GM12878 (cell line): ENCODE results near the gene MEAK7. TPM values are rescaled to one million over a fixed set of nuclear protein-coding genes. Genes with fewer than 3 reads are reported as not detected.
"Not testable (repeated sequence)": the region's sequence is repeated elsewhere in the genome, so short reads cannot be mapped to it uniquely, and the experiment has no call there.

Source experiments
- ATAC-seq: fragments of 200-7000 bp; cut with Tn5 transposase; 3 replicates; pipeline ENCODE4 v1.9.1; 2020; ENCODE audit warnings: mild to moderate bottlenecking, moderate library complexity
- BruUV-seq: library from RNA; stranded (reverse); fragments of 400-500 nt; replicated peaks from 2 replicates; lab custom pipeline; 2021; lab: Mats Ljungman, UMichigan
- CTCF ChIA-PET: fragments of 300-600 bp; sonication (Branson Sonifier 250); formaldehyde crosslinking; extraction: SDS; loops from one replicate; lab custom pipeline; 2021; ENCODE audit warnings: inconsistent platforms; lab: Yijun Ruan, JAX
- POLR2A ChIA-PET: fragments of 350-600 bp; formaldehyde crosslinking; extraction: SDS; loops from one replicate; lab custom pipeline; 2021; ENCODE audit warnings: inconsistent platforms; lab: Charles Lee
- RAD21 ChIA-PET: fragments of 300-600 bp; sonication (Branson Sonifier 250); formaldehyde crosslinking; loops from one replicate; lab custom pipeline; 2023; ENCODE audit warnings: antibody characterized with exemption; ENCODE audit not compliant: unreplicated experiment; lab: Charles Lee
- SMC1A ChIA-PET: fragments of 300-600 bp; sonication (Branson Sonifier 250); formaldehyde crosslinking; loops from one replicate; lab custom pipeline; 2023; ENCODE audit not compliant: unreplicated experiment, uncharacterized antibody; lab: Charles Lee
- DNase-seq: peaks from one replicate; pipeline ENCODE4 v3.0.0-alpha.2; 2011; ENCODE audit warnings: low read depth, low spot score
- FAIRE-seq: peaks from 3 replicates; lab custom pipeline; 2011; peaks lifted over from hg19 to GRCh38; lab: Jason Lieb, UNC
- H2AFZ ChIP-seq: 2 replicates; pipeline ENCODE4 v1.6.0; 2011; ENCODE audit warnings: low read depth, low read length, control low read depth; ENCODE audit not compliant: control insufficient read depth
- H3K27ac ChIP-seq: 2 replicates; pipeline ENCODE4 v1.5.1; 2011; ENCODE audit warnings: control low read depth; ENCODE audit not compliant: control insufficient read depth, insufficient read depth
- H3K27me3 ChIP-seq, 2 experiments: replicated peaks in 1 of 2; 2 replicates each; pipeline versions ENCODE4 v1.6.0 to v1.6.1; 2011; ENCODE audit warnings: low read length in 1 of 2; ENCODE audit not compliant: control insufficient read depth in 2 of 2, insufficient read depth in 2 of 2
- H3K36me3 ChIP-seq, 2 experiments: 2 replicates each; pipeline ENCODE4 v1.5.1; 2011; ENCODE audit warnings: low read length in 1 of 2; ENCODE audit not compliant: control insufficient read depth in 2 of 2, insufficient read depth in 2 of 2
- H3K4me1 ChIP-seq: 2 replicates; pipeline ENCODE4 v1.6.1; 2011; ENCODE audit warnings: mild to moderate bottlenecking, low read length, moderate library complexity, mixed read lengths; ENCODE audit not compliant: control insufficient read depth, insufficient read depth
- H3K4me2 ChIP-seq: 2 replicates; pipeline ENCODE4 v1.6.0; 2011; ENCODE audit warnings: control low read depth; ENCODE audit not compliant: control insufficient read depth, insufficient read depth
- H3K4me3 ChIP-seq: fragments of 200-600 bp; sonication (generic); 2 replicates; pipeline ENCODE4 v1.5.1; 2016
- H3K79me2 ChIP-seq: 2 replicates; pipeline ENCODE4 v1.6.0; 2011; ENCODE audit warnings: low read length; ENCODE audit not compliant: control insufficient read depth, insufficient read depth
- H3K9ac ChIP-seq: 2 replicates; pipeline ENCODE4 v1.8.0; 2011; ENCODE audit warnings: low read length, control low read depth, mixed read lengths; ENCODE audit not compliant: control insufficient read depth, insufficient read depth
- H3K9me3 ChIP-seq: replicated peaks from 3 replicates; pipeline ENCODE4 v1.5.1; 2011; ENCODE audit warnings: mild to moderate bottlenecking, low read length; ENCODE audit not compliant: control insufficient read depth, insufficient read depth
- H4K20me1 ChIP-seq: 2 replicates; pipeline ENCODE4 v1.6.0; 2011; ENCODE audit not compliant: control insufficient read depth, insufficient read depth
- MTA2 ChIP-seq: fragments of 450-650 bp; IDR thresholded peaks from 2 replicates; pipeline ENCODE4 v1.6.1; 2016; ENCODE audit warnings: low read depth, mild to moderate bottlenecking, moderate library complexity
- NKRF ChIP-seq: fragments of 450-650 bp; conservative IDR thresholded peaks from 2 replicates; pipeline ENCODE4 v1.6.1; 2017; ENCODE audit warnings: mild to moderate bottlenecking, moderate library complexity
- PKNOX1 ChIP-seq: fragments of 450-650 bp; IDR thresholded peaks from 2 replicates; pipeline ENCODE4 v1.6.1; 2016; ENCODE audit warnings: mild to moderate bottlenecking
- ZNF274 ChIP-seq: IDR thresholded peaks from one replicate; pipeline ENCODE4 v1.8.0; 2011; ENCODE audit not compliant: insufficient read length, insufficient read depth
- ZSCAN29 ChIP-seq: fragments of 450-650 bp; IDR thresholded peaks from 2 replicates; pipeline ENCODE4 v1.6.1; 2017; ENCODE audit warnings: mild to moderate bottlenecking, moderate library complexity
- WGBS: methylation state at CpG from one replicate; pipeline ENCODE4 v1.1.6; 2016; ENCODE audit warnings: low lambda C conversion rate; ENCODE audit not compliant: insufficient replicate concordance, insufficient coverage; ENCODE audit errors: missing lambda C conversion rate; 5-methylcytosine and 5-hydroxymethylcytosine counted together
- in situ Hi-C: fragments of 300-500 bp; cut with MboI; formaldehyde crosslinking; loops from 9 replicates; pipeline ENCODE4 v1.14.3; 2018; ENCODE audit warnings: mixed read lengths
- intact Hi-C: fragments of 100-400 bp; cut with micrococcal nuclease; formaldehyde crosslinking; loops from one replicate; pipeline ENCODE4 v1.14.2; 2022; ENCODE audit not compliant: unreplicated experiment
- polyA plus RNA-seq, 11 experiments: library from polyadenylated mRNA; depleted of rRNA in 4 of 11; unstranded in 6 of 11; stranded (reverse) in 5 of 11; fragments of >200 nt; fragmentation: Nextera tagmentation in 4 of 11; fragmentation: Illumina TruSeq in 1 of 11; extraction: Ambion mirVana in 4 of 11; extraction: Trizol in 1 of 11; gene quantifications; 1 replicate in 1 of 11; 2 replicates in 10 of 11; pipeline versions ENCODE4 v1.2.1 to v1.2.3, GENCODE V29; 2011 to 2016; ENCODE audit warnings: inconsistent platforms in 2 of 11, missing spikeins in 2 of 11, low read depth in 1 of 11
- total RNA-seq, 4 experiments: library from RNA; depleted of rRNA in 3 of 4; stranded (reverse); fragments of >200 nt in 3 of 4; fragmentation: Illumina TruSeq in 1 of 4; extraction: Trizol in 1 of 4; gene quantifications; 2 replicates each; pipeline versions ENCODE4 v1.2.1 to v1.2.3, GENCODE V29; 2013 to 2021

MEAK7 gene
- total and polyA plus RNA-seq, 10 of the 15 experiments (the other 5 are each of a cell fraction or from before 2014, with no cell fraction given) = 1.4 to 11.9 (median 6.4) TPM

- no peak for TF ChIP-seq PKNOX1
- no peak for TF ChIP-seq ZNF274
- TF ChIP-seq NKRF = no peak
- no peak for TF ChIP-seq ZSCAN29
- no peak for TF ChIP-seq MTA2
- TF ChIP-seq, all 136 proteins: peak for 0
These were observed 22.5 kb upstream of the MEAK7 start (continued) for GRCh38 chr16:84526794-84527531.

- FAIRE-seq, RAD21 ChIA-PET, H3K4me1 ChIP-seq, H3K9me3 ChIP-seq, BruUV-seq, H3K4me2 ChIP-seq, intact Hi-C loops, H3K9ac ChIP-seq, POLR2A ChIA-PET, ATAC-seq, H3K27ac ChIP-seq, H3K27me3 ChIP-seq, H2AFZ ChIP-seq, H4K20me1 ChIP-seq, H3K4me3 ChIP-seq, DNase-seq, H3K79me2 ChIP-seq, H3K36me3 ChIP-seq: not testable (repeated sequence)
- ChIA-PET SMC1A (interaction anchor here (1.0 kb wide), 1 partner anchor 9 kb away, joined by 3 read pairs; no protein-coding TSS in a partner anchor), CTCF (interaction anchor here (1.1 kb wide), 1 partner anchor 27 kb away, joined by 3 read pairs; no protein-coding TSS in a partner anchor)
- in situ Hi-C loops = loop anchor here (25.0 kb wide), 1 partner anchor 437 kb away; no protein-coding TSS in a partner anchor
- WGBS = 48% methylated on average over 10 of the region's 21 CpGs
These were observed 20.6 kb upstream of the MEAK7 start for GRCh38 chr16:84524941-84525581.
